Measurements from ENCODE around the gene TSPAN12.
"Not testable (repeated sequence)": the region's sequence is repeated elsewhere in the genome, so short reads cannot be mapped to it uniquely, and the experiment has no call there.

Gene TSPAN12, protein sequence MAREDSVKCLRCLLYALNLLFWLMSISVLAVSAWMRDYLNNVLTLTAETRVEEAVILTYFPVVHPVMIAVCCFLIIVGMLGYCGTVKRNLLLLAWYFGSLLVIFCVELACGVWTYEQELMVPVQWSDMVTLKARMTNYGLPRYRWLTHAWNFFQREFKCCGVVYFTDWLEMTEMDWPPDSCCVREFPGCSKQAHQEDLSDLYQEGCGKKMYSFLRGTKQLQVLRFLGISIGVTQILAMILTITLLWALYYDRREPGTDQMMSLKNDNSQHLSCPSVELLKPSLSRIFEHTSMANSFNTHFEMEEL

GRCh38 chr7:120857588-120858573 lies at the start of gene TSPAN12:
Gene TSPAN12 (minus strand): TSS chr7:120858144. CDS start chr7:120856763, 1,381 bp downstream.
- peak; percentile 26 for DNase-seq

GRCh38 chr7:120898715-120899499 lies 41.0 kb upstream of the TSPAN12 start:
- no peak for DNase-seq

- DNase-seq: not testable (repeated sequence)
Observed at GRCh38 chr7:120895253-120895652, 37.3 kb upstream of the TSPAN12 start.

DNA sequence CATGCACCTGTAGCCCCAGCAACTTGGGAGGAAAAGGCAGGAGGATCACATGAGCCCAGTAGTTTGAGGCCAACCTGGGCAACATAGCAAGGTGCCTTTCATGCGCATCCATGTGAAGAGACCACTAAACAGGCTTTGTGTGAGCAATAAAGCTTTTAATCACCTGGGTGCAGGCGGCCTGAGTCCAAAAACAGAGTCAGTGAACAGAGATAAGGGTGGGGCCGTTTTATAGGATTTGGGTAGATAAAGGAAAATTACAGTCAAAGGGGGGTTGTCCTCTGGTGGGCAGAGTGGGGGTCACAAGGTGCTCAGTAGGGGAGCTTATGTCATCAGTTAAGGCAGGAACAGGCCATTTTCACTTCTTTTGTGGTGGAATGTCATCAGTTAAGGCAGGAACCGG lies 27.7 kb upstream of the TSPAN12 start:
- not testable (repeated sequence) for DNase-seq

GRCh38 chr7:120877701-120878100 lies 19.8 kb upstream of the TSPAN12 start:
- DNase-seq: no peak

GRCh38 chr7:120876922-120877321 lies 19.0 kb upstream of the TSPAN12 start:
- no peak for DNase-seq

DNA sequence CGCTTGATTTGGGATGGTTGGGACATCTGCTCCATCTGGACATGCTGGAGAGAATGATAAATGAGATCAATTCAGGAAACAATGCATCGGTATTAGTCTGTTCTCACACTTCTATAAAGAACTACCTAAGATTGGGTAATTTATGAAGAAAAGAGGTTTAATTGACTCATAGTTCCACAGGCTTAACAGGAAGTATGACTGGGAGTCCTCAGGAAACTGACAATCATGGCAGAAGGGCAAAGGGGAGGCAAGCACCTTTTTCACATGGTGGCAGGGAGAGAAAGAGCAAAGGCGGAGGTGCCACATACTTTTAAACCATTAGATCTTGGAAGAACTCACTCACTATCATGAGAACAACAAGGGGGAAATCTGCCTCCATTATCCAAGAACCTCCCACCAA lies 16.8 kb upstream of the TSPAN12 start:
- no peak for DNase-seq

DNA sequence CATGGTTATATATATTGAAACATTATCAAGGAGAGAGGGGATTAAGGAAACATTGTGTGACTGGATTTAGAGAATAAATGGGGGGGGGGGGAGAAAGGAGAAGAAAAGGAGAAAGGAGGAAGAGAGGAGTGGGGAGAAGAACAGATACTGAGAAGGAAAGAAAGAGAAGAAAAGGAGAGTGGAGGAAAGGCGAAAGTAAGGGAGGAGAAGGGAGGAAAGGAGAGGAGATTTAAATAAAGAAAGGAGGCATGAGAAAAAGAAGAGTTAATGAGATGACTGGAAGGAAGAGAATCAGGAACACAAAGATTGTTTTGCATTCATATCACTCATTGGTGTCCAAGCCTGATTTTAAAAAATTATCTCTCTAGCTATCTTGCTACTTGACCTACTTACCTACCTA lies 16.1 kb upstream of the TSPAN12 start:
- DNase-seq: no peak

- no peak for DNase-seq
Observed at GRCh38 chr7:120873401-120873800, 15.5 kb upstream of the TSPAN12 start.

GRCh38 chr7:120869700-120870099 lies 11.8 kb upstream of the TSPAN12 start:
- no peak for DNase-seq

DNA sequence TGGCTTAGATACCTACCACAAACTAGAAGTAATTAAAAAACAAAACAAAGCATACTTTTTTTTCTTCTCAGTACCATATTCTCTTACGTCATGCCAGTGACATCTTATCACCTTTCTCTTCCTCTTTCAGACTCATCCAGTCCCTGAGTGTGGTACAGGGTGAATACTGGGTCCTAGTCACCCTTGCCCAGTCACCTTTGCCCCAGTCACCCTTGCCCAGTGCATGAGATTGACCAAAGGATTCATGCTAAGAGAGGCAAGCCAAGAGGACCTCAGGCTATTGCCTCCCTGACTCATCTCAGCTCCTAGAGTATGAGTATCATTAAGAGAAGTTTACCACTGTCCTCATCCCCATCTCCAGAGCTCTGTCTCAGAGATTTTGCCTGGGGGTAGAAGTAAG lies 10.0 kb upstream of the TSPAN12 start:
- no peak for DNase-seq

GRCh38 chr7:120865191-120865981 lies 7.4 kb upstream of the TSPAN12 start:
- no peak for DNase-seq

DNA sequence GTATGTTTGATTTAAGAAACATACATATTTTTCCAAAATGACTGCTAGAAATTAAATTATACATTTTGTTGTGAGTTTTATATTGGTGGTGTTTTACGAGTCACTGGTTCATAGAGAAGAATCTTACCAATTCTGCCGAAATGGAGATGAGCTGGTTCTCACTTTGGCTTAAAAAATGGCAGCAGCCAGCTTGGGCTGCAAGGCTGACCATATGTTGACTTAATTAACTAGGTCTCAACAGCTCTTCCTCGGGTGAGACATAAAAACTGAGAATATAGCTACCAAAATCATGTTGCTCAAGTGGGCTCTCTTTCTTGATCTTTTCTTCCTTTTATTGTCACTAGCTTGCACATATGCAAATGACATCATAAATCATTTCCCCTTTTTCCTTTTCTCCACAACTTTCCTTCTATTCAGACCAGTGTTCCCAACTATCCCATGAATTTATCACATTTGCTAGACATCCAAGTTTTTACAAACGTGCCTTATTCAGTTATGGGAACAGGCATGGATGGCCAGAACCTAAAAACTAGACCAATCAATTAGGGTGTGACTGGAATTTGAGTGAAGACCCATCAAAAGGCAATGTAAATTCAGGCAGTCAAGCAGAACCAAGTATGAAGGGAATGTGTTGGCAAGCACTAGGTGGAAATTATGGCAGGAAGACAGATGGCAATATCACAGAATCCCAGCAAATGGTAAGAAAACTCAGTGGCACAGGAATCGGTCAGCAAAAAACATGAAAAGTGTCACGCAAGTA lies 6.4 kb upstream of the TSPAN12 start:
- no peak for DNase-seq

DNA sequence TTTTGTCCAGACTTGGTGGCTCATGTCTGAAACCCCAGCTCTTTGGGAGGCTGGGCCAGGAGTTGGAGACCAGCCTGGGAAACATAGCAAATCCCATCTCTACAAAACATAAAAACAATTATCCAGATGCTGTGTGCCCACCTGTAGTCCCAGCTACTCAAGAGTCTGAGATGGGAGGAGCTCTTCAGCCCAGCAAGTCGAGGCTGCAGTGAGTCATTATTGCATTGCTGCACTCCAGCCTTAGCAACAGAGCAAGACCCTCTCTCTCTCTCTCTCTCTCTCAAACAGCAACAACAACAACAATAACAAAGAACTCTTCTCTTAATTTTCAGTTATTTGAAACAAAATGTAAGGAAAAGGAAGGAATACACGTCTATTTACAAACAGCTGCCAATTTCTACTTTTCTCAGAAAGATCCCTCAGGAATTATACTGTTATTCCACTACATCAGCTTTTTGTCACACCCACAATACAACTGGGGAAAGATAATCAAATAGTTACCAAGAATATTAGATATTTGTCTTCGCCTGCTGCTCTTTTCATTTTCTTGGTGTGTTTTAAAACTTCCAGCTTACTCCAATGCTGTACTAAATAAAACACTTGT lies 5.1 kb upstream of the TSPAN12 start:
- DNase-seq: no peak

DNA sequence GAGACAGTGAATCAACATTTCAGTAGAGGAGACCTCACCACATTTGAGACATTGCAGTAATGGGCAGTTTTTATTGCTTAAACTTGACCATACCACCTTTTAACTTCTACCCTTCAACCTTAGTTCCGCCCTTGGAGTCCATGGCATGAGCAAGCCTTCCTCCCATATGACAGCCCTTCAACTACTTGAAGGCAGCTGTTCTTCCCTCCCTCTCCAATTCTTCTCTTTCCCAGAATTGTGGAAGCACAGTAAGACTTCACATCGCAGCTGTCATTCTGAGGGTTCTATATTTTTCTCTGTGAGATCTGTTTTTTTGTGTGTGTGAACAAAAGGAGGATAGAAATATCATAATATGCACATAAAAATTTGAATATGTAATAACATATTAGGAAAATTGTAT lies 2.2 kb upstream of the TSPAN12 start:
- no peak for DNase-seq

GRCh38 chr7:120859459-120859858 lies 1.5 kb upstream of the TSPAN12 start:
- no peak for DNase-seq

GRCh38 chr7:120856621-120857352 lies 1.2 kb downstream of the TSPAN12 start:
- no peak for DNase-seq

- DNase-seq: no peak
Observed at GRCh38 chr7:120856198-120856597, 1.7 kb downstream of the TSPAN12 start.

GRCh38 chr7:120852700-120853099 lies 5.2 kb downstream of the TSPAN12 start:
- DNase-seq: no peak

- no peak for DNase-seq
Observed at GRCh38 chr7:120843109-120843508, 14.8 kb downstream of the TSPAN12 start.

Measured in CD4-positive, alpha-beta T cell treated with Interleukin-21 for 1 hour (primary cell).